Gastroesophageal sphincter (tissue), 3 donors: ENCODE data around the gene ZFHX3.

ENCODE experiments used
- CTCF ChIP-seq, 4 experiments: fragments of 200-600 bp in 2 of 4; fragments of 450-650 bp in 2 of 4; sonication (generic) in 1 of 4; IDR thresholded peaks; one replicate each; pipeline ENCODE4 v1.5.1; 2017 to 2019; ENCODE audit warnings: antibody characterized with exemption in 4 of 4, mild to moderate bottlenecking in 2 of 4, moderate library complexity in 2 of 4
- EP300 ChIP-seq: sonication (generic); formaldehyde crosslinking; IDR thresholded peaks from one replicate; pipeline ENCODE4 v1.6.1; 2017; ENCODE audit warnings: antibody characterized with exemption, mild to moderate bottlenecking
- POLR2A ChIP-seq, 2 donors: fragments of 450-650 bp; IDR thresholded peaks; one replicate each; pipeline ENCODE4 v1.6.1; 2017; ENCODE audit warnings: antibody characterized with exemption in 2 of 2, mild to moderate bottlenecking in 2 of 2, moderate library complexity in 1 of 2
- POLR2AphosphoS5 ChIP-seq: sonication (generic); formaldehyde crosslinking; IDR thresholded peaks from one replicate; pipeline ENCODE4 v1.6.1; 2017; ENCODE audit warnings: antibody characterized with exemption

- TF ChIP-seq CTCF (IDR thresholded peaks at IDR 0.05) (no peak), POLR2A (IDR thresholded peaks at IDR 0.05) (no peak), EP300 (no peak), POLR2AphosphoS5 (no peak)
These were observed 296.9 kb downstream of the ZFHX3 start for GRCh38 chr16:72751076-72751475.
